ENCODE measurements around the gene NIPA2.

Gene NIPA2

GRCh38 chr15:22878103-22878502, 39.6 kb downstream of the NIPA2 start:
- no peak for DNase-seq

DNA sequence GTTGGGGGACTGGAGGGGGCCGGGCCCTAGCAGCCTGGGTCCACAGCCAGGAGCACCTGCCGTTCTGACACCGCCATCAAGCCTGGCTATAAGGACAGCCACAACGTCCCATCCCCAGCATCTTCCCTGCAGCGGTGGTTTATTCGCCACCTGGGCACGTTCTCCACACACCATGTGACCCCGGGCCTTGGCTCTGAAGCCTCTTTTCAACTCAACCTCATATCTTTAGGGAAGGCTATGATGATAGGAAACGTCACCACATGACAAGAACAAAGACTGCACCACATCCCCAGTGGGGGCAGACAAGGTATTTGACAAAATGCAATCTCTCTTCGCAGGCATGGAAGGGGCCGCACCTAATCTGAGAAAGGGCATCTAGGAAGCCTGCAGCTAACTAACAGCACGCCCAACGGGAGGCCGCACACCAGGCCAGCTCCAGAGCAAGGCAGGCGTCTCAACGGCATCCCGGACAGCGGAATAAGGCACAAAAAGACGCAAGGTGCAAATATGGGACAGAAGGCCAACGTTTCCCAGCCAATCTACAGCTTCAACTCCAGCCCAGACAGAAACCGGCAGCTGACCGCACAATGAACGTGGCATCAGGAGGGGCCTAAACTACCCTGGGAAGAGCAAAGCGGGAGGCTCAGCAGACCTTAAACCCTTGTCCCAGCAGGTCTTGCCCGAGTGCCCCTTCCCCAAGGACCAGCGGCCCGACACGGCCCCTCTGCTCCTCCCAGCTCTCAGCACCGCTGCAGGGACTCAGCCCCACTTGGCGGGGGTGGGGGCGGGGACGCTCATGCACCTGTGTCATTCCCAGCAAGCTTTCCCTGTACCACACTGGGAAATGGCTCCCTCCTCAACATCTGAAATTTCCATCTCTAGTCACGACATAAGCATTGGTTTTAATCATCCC, 41.9 kb downstream of the NIPA2 start:
- no peak for DNase-seq

GRCh38 chr15:22880981-22881738, 42.7 kb downstream of the NIPA2 start:
- DNase-seq: no peak

- no peak for DNase-seq
These were observed 43.4 kb downstream of the NIPA2 start for GRCh38 chr15:22881739-22882440.

DNA sequence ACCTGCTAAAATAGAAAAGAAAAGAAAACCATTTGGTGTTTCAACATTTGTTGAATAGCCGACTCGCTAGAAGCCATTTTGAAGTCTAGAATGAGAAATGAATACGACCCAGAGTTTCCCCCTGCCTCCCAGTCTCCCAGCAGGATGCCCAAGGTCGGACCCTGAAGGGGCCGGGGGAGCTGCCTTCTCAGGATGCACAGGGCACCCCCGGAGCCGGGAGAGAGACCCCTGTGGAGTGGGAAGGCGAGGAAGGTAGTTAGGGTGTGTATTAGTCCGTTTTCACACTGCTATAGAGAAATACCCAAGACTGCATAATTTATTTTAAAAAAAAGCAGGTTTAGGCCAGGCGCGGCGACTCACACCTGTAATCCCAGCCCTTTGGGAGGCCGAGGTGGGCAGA, 44.7 kb downstream of the NIPA2 start:
- DNase-seq: no peak

DNA sequence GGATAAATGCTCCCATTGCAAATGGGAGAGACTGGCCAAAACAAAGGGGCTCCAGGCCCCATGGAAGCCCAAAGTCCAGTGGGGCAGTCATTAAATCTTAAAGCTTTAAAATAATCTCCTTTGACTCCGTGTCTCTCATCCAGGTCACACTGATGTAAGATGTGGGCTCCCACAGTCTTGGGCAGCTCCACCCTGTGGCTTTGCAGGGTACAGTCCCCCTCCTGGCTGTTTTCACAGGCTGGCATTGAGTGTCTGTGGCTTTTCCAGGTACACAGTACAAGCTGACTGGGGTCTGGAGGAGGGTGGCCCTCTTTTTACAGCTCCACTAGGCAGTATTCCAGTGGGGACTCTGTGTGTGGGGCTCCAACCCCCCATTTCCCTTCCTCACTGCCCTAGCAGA, 45.9 kb downstream of the NIPA2 start:
- DNase-seq: no peak

- no peak for DNase-seq
These were observed 46.7 kb downstream of the NIPA2 start for GRCh38 chr15:22885120-22885519.

GRCh38 chr15:22887157-22887951, 48.9 kb downstream of the NIPA2 start:
- no peak for DNase-seq

GRCh38 chr15:22888120-22888859, 49.8 kb downstream of the NIPA2 start:
- no peak for DNase-seq

DNA sequence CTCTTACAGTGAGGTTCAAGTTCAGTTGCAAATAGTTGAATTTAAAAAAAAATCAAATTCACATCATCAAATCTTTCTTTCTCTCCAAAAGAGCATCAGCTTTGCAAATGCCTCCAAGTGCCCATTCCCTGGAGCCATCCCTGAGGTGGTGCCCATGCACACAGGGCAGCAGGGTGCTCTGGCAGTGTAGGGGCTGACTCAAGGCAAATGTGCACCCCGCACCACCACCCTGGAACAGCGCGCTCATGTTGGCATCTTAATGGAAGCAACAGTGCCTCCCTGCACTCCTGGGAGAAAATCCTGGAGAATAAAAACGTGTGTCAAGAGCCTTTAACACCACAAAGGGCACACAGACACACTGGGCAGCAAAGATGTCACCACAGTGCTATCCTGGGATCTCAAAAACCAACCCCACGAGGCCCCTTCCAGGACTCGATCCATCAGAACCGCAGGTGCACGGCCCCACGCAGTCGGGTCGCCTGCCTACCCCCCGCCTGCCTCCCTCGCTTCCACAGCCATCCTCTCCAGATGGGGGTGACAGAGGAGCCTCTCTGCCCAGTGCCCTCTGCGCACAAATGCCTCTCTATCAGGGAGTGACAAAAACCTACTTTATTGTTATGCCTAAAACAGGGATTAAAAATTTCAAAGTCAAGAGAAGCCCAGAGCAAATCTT, 50.8 kb downstream of the NIPA2 start:
- DNase-seq: no peak

DNA sequence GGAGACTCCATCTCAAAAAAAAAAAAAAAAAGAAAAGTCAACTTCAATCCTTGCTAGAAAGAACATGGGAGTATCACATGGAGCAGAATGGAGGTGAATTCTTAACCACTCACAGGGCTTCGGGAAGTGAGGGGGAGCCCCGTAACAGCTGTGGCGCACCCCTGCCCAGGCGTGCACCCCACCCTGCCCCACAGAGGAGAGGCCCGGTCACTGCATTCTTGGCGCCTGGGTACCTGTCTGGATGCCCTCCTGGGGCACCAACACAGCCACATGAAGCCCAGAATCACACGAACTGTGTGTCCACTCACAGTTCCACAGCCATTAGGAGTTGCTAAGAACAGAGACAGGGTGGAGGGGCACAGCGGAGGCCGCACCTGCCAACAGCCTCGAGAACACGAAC, 51.8 kb downstream of the NIPA2 start:
- no peak for DNase-seq

- no peak for DNase-seq
These were observed 53.2 kb downstream of the NIPA2 start for GRCh38 chr15:22891426-22892210.

- DNase-seq: no peak
These were observed 53.9 kb downstream of the NIPA2 start for GRCh38 chr15:22892333-22892732.

GRCh38 chr15:22893081-22893480, 54.6 kb downstream of the NIPA2 start:
- DNase-seq: no peak

- no peak for DNase-seq
These were observed 55.4 kb downstream of the NIPA2 start for GRCh38 chr15:22893881-22894280.

DNA sequence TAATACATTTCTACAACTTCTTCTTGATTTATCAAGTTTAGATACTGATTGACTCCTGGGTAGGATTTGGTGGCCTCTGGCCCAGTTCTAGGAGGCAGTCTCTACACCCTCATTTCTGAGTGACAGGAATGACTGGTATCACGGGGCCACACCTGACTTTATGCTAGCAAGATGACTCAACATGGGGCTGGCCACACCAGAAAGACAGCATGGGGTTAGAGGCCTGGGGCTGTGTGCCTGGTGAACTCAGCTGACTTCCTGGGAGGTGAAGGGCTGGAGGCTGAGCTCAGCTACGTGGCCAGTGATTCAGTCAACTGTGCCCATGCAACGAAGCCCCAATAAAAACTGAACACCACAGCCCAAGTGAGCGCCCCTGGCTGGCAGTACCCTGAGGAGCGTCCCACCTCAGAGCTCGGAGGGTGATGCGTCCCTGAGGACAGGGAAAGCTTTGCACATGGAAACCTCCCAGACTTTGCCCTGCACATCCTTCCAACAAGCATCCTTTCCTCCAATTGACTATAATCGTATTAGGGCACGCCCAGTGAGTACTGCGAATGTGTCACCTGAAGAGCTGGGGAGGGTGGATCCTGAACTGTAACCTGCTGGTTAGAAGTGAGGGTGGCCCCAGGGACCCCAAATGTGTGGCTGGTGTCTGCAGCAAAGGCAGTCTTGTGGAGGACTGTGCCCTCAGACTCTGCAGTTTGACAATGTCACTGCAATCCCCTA, 57.2 kb downstream of the NIPA2 start:
- no peak for DNase-seq

DNA sequence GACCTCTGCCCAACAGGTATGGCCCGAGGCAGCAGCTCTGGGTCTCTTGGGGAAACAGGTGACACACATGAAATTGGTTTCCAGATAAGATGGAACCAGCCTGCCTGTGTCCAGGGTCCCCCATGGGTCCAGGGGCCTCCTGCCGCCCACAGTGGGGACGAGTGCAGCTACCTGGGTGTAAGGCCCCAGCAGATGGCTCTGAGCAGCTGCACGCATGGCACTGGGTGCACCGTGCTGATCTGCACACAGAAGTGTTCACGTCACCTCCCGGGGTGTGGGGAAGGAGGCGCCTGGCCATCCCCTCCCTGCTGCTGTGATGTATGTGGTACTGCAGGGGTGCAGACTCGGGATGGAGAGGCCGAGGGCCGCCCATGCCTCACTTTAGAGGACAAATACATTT, 63.6 kb downstream of the NIPA2 start:
- no peak for DNase-seq

DNA sequence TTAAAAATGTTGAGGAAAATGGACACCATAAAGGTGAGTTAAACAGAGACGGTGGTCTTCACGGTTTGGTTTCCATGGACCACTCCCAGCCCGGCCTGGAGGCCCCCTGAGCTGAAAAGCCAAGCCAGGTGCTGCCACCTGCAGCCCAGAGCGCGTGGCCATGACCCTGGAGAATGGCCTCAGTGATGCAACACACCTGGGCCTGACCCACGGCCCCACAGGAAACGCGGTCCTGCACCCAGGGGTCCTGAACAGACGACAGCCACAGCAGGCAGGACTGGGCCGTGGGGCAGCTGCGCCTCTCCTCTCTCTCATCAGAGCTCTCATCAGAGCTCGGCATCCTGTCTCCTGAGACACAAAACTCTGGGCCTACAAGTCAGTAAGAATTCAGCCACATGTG, 64.1 kb downstream of the NIPA2 start:
- DNase-seq: no peak

DNA sequence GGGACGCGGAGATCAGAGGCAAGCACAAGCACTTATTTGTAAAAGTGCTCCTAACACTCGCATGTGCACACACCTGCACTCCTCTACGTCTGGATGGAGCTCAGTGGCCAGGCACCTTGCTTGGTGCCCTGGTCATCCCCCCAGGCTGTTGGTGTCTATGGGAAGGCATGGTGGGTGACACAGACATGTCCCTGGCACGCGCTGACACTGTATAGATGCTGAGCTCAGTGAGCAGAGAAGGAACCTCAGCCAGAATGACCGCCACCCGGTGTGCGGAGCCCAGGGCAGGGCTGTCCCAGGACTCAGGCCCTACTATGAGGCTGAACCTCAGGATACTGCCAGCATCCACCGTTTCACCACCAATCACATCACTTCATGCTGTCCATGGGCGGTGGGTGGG, 64.5 kb downstream of the NIPA2 start:
- DNase-seq: no peak

DNA sequence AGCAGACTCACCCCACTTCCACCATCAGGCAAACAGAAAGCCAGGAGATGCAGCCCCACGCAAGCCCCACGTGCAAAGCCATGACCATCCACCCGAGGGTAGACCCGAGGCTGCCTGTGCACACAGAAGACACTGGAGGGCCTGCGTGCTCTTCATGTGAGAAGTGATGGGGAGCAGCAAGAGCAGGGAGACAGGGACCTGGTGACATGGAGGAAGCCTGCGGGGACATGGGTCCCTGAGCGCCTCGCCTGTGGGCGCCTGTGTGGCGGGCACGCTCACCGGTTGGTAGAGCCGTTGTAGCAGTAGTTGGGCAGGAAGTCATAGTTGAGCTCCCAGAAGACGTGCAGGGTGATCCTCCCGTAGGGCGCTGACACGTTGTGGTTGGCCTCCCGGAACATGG, 65.0 kb downstream of the NIPA2 start:
- no peak for DNase-seq

Data from DMS79 treated with DMSO at 0.1 percent for 48 hours (cell line).